ENCODE results near the gene ACTBL2.
"Not testable (repeated sequence)": the region's sequence is repeated elsewhere in the genome, so short reads cannot be mapped to it uniquely, and the experiment has no call there.

ACTBL2 gene

DNA sequence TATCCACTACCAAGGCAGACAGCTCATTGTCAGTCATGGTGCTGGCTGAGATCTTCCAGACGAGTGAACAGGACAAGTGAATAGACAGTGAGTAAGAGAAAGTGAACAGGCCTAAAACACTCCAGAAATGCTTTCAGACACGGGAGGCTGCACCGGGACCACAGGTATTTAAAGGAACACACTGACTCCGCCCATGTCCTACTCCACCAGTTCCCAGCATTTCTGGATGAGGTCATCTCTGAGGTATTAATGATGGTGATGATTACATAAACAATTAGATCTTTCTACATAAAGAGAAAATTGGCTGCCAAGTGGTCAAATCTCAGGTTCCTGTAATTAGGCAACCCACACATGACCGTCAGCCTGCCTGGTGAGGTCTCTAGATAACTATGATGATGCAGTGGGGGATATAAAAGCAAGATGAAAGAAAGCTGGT, at the start of gene ACTBL2:
TSS of gene ACTBL2 (minus strand) at position 141 of the 436 bp plus-strand sequence. CDS start at position 37, 104 bp downstream.
- TF ChIP-seq, protein P1, sequence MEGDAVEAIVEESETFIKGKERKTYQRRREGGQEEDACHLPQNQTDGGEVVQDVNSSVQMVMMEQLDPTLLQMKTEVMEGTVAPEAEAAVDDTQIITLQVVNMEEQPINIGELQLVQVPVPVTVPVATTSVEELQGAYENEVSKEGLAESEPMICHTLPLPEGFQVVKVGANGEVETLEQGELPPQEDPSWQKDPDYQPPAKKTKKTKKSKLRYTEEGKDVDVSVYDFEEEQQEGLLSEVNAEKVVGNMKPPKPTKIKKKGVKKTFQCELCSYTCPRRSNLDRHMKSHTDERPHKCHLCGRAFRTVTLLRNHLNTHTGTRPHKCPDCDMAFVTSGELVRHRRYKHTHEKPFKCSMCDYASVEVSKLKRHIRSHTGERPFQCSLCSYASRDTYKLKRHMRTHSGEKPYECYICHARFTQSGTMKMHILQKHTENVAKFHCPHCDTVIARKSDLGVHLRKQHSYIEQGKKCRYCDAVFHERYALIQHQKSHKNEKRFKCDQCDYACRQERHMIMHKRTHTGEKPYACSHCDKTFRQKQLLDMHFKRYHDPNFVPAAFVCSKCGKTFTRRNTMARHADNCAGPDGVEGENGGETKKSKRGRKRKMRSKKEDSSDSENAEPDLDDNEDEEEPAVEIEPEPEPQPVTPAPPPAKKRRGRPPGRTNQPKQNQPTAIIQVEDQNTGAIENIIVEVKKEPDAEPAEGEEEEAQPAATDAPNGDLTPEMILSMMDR (IDR thresholded peaks at IDR 0.05; ENCODE audit: low read depth, low read length) = no peak

DNA sequence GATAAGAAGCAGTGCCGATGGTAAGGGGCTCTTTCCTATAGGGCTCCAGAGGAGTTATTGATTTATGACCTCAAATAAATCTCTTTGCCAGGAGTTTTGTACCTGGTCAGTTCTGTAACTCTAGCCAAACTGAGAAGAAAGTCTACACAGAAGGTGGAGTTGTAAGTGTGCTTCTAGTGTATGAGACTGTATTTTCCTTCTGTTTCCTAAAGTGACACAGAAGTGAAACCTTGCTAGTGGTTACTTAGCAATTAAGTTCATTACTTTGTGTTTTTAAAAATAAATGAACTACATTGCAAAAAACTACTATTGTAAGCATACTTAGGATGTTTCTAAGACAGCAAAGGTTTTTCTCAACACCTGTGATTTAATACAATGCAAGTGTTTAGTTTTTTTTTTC, 48.7 kb upstream of the ACTBL2 start:
- TF ChIP-seq, protein P1 (IDR thresholded peaks at IDR 0.05; ENCODE audit: low read depth, low read length) = no peak
- no peak overlapping the region for H3K4me3 ChIP-seq (ENCODE audit: low read depth, low read length)

More for the DNA sequence above, at the start of gene ACTBL2:
- H3K4me3 ChIP-seq (ENCODE audit: low read depth, low read length) = no peak within 1 kb of the TSS

DNA sequence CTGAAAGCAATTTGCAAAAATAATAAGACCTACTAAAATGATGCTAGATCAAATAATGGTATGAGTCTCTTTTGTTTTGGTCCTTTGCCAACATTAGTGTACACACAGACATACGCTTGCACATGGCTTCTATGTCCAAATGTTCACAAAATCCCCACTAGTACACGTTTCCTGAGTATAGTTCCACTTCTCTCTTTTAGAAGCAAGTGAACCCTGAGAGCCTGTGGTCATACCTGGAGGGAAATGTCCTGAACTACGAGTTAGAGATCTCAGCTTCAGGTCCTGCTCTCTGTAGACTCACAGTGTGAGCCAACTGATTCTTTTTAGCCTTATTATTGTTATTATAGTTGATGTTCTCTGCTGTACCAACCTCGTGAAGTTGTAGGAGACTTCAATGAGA, 47.3 kb upstream of the ACTBL2 start:
- TF ChIP-seq, protein P1 (IDR thresholded peaks at IDR 0.05; ENCODE audit: low read depth, low read length) = no peak

DNA sequence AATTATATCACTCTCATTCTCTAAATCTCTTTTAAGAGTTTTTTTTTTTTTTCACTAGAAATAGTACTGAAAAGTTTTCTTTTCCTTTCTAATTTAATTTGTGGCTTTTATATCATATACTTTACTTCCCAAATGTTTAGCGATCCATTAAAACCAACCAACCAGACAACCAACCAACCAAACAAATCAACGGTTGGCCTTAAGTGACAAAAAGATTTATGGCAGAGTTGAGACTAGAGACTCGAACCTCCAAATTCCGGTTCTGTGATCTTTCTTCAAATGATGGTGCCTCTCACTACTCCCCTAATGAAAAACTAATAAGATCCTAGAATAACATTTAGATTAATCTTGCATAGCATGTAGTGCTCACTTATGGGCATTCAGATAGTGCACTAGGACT, 45.3 kb upstream of the ACTBL2 start:
- TF ChIP-seq, protein P1 (IDR thresholded peaks at IDR 0.05; ENCODE audit: low read depth, low read length) = no peak
- no peak overlapping the region for H3K4me3 ChIP-seq (ENCODE audit: low read depth, low read length)

More for the DNA sequence above, 47.3 kb upstream of the ACTBL2 start:
- H3K4me3 ChIP-seq (ENCODE audit: low read depth, low read length) = no peak overlapping the region

DNA sequence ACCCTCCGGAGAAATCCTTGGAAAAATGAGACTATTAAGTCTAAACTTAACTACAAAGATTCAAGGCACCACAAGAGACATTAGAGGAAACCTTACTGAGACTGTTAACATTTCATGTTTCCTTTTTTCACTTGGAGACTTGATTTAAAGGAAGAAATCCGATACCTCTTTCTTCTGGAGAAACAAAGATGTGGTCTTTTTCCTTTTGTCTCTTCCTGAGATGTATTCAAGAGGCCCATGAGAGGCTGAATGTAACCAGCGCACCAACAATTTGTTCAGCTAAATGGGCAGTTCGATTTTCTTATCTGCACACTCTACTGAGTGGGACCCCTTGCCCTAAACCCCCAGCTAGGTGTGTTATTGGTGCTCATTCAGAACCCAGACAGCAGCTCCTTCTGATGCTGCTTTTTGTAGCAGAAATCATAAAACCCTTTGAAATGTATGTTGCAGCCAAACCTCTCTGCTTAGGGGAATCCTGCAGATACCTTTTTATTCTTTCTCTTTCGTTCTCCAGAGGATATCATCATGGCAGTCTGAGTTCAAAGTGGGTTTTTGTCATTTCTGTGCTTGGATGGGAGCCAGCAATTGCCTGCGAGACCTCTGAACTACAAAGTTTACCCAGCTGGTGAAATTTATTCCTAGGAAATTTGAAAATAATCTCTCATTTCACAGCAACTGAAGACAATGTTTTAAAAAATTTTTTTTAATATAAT, 41.9 kb upstream of the ACTBL2 start:
- TF ChIP-seq, protein P1 (IDR thresholded peaks at IDR 0.05; ENCODE audit: low read depth, low read length) = no peak
- no peak overlapping the region for H3K4me3 ChIP-seq (ENCODE audit: low read depth, low read length)

DNA sequence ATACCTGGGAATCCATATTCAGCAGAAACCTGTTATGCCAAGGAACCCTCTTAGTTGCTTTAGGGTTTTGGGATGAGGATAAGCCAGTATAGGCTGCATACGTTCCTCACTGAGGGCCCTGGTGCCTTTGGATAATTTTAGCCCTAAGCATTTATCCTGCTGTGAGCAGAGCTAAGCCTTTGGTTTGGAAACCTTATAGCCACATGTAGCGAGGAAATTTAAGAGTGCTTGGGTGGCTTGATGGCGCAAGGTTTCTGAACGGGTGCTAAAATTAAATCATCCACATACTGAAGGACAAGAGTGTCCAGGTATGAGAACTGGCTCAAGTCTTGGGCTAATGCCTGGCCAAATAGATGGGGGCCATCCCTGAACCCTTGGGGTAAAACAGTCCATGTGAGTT, 39.9 kb upstream of the ACTBL2 start:
- H3K4me3 ChIP-seq (ENCODE audit: low read depth, low read length) = not testable (repeated sequence)

DNA sequence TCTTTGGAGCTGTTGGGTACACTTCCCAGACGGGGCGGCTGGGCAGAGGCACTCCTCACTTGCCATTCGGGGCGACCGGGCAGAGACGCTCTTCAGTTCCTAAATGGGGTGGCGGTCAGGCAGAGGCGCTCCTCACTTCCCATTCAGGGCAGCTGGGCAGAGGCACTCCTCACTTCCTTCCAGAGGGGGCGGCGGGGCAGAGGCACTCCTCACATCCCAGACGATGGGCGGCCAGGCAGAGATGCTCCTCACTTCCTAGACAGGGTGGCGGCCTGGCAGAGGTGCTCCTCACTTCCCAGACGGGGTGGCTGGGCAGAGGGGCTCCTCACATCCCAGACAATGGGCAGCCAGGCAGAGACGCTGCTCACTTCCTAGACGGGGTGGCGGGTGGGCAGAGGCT, 35.8 kb upstream of the ACTBL2 start:
- not testable (repeated sequence) for H3K4me3 ChIP-seq (ENCODE audit: low read depth, low read length)

DNA sequence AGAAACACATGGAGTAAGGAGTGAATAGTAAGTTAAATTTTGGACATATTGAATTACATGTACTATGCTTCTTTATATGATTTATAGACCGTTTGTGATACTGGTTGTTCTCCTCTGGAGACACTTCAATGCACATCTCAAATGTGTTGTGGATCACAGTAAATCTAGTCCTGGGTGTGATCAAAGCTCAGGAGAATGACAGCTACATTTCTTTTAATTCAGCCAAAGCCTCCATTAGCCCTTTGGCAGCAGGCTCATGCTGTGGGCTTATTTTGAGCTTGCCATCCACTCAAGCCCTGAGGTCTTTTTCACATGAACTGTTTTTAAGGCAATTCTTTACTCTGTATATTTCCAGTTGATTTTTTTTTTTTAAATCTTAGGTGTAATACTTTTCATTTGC, 34.6 kb upstream of the ACTBL2 start:
- H3K4me3 ChIP-seq (ENCODE audit: low read depth, low read length) = no peak overlapping the region
- TF ChIP-seq, protein P1 (IDR thresholded peaks at IDR 0.05; ENCODE audit: low read depth, low read length) = no peak
